ENCODE data around the gene GRPR. TPM values are rescaled to one million over a fixed set of nuclear protein-coding genes. Genes with fewer than 3 reads are reported as not detected.
"Not testable (repeated sequence)": the region's sequence is repeated elsewhere in the genome, so short reads cannot be mapped to it uniquely, and the experiment has no call there.

The GRPR gene
- total RNA-seq, 2 experiments from 2014 or later: not detected

GRCh38 chrX:16145656-16146055, 22.3 kb downstream of the GRPR start:
- no peak for DNase-seq
- Mint-ChIP-seq H3K27me3 (peaks cover 15% of the 10 kb centered on the region), H3K36me3 (ENCODE audit: low read depth) (no peaks in the 10 kb centered on the region), H3K4me1 (ENCODE audit: low read depth) (no peaks in the 10 kb centered on the region), H3K9me3 (no peaks in the 10 kb centered on the region), H3K4me3 (no peak overlapping the region), H3K27ac (no peak overlapping the region)
- intact Hi-C loops (cut with micrococcal nuclease): no loop called here
- ATAC-seq: no peak
- no peak for TF ChIP-seq CTCF (IDR thresholded peaks at IDR 0.05)
- ChIA-PET CTCF (no interaction called here), POLR2A (no interaction called here)

- Mint-ChIP-seq H3K4me3 (no peak overlapping the region), H3K36me3 (ENCODE audit: low read depth) (no peaks in the 10 kb centered on the region), H3K27ac (no peak overlapping the region), H3K4me1 (ENCODE audit: low read depth) (no peaks in the 10 kb centered on the region), H3K27me3 (peaks cover 6% of the 10 kb centered on the region), H3K9me3 (no peaks in the 10 kb centered on the region)
- ChIA-PET CTCF (no interaction called here), POLR2A (no interaction called here)
- intact Hi-C loops (cut with micrococcal nuclease): no loop called here
- no peak for DNase-seq
- no peak for TF ChIP-seq CTCF (IDR thresholded peaks at IDR 0.05)
- no peak for ATAC-seq
Measured at GRCh38 chrX:16148896-16149295, 25.5 kb downstream of the GRPR start.

GRCh38 chrX:16155581-16156096, 32.3 kb downstream of the GRPR start:
- ChIA-PET CTCF (no interaction called here), POLR2A (no interaction called here)
- H3K4me1 Mint-ChIP-seq (ENCODE audit: low read depth): no peaks in the 10 kb centered on the region
- no peaks in the 10 kb centered on the region for H3K36me3 Mint-ChIP-seq (ENCODE audit: low read depth)
- H3K27me3 Mint-ChIP-seq: peaks cover 2% of the 10 kb centered on the region
- no peaks in the 10 kb centered on the region for H3K9me3 Mint-ChIP-seq
- TF ChIP-seq CTCF (IDR thresholded peaks at IDR 0.05): no peak
- H3K27ac Mint-ChIP-seq: no peak overlapping the region
- intact Hi-C loops (cut with micrococcal nuclease): no loop called here
- H3K4me3 Mint-ChIP-seq: no peak overlapping the region
- ATAC-seq (no peak), DNase-seq (no peak)

GRCh38 chrX:16156692-16157331, 33.4 kb downstream of the GRPR start:
- ChIA-PET POLR2A (no interaction called here), CTCF (no interaction called here)
- DNase-seq (no peak), ATAC-seq (no peak)
- H3K9me3 Mint-ChIP-seq: no peaks in the 10 kb centered on the region
- H3K27me3 Mint-ChIP-seq: peaks cover 2% of the 10 kb centered on the region
- no peak overlapping the region for H3K27ac Mint-ChIP-seq
- no peaks in the 10 kb centered on the region for H3K36me3 Mint-ChIP-seq (ENCODE audit: low read depth)
- H3K4me3 Mint-ChIP-seq: no peak overlapping the region
- intact Hi-C loops (cut with micrococcal nuclease): no loop called here
- H3K4me1 Mint-ChIP-seq (ENCODE audit: low read depth): no peaks in the 10 kb centered on the region
- TF ChIP-seq CTCF (IDR thresholded peaks at IDR 0.05): no peak

- DNase-seq: no peak
- Mint-ChIP-seq H3K9me3 (no peaks in the 10 kb centered on the region), H3K4me3 (no peak overlapping the region), H3K27me3 (peaks cover 4% of the 10 kb centered on the region), H3K4me1 (ENCODE audit: low read depth) (no peaks in the 10 kb centered on the region), H3K36me3 (ENCODE audit: low read depth) (no peaks in the 10 kb centered on the region), H3K27ac (no peak overlapping the region)
- intact Hi-C loops (cut with micrococcal nuclease): no loop called here
- CTCF ChIA-PET: no interaction called here
- POLR2A ChIA-PET: no interaction called here
- no peak for ATAC-seq
- no peak for TF ChIP-seq CTCF (IDR thresholded peaks at IDR 0.05)
Measured at GRCh38 chrX:16160729-16161128, 37.4 kb downstream of the GRPR start.

- H3K4me1 Mint-ChIP-seq (ENCODE audit: low read depth); H3K9me3 Mint-ChIP-seq; H3K27me3 Mint-ChIP-seq; H3K4me3 Mint-ChIP-seq; POLR2A ChIA-PET; DNase-seq; CTCF ChIA-PET; H3K36me3 Mint-ChIP-seq (ENCODE audit: low read depth); intact Hi-C loops (cut with micrococcal nuclease); ATAC-seq; H3K27ac Mint-ChIP-seq: not testable (repeated sequence)
Measured at GRCh38 chrX:16161173-16161572, 37.8 kb downstream of the GRPR start.
